Fibroblast of lung (primary cell): ENCODE measurements around the gene SHROOM4.

Experiments used
- CTCF ChIP-seq, 2 donors: IDR thresholded peaks in 1 of 2; conservative IDR thresholded peaks in 1 of 2; 1 replicate in 1 of 2; 2 replicates in 1 of 2; pipeline ENCODE4 v1.5.1; 2011 to 2012; ENCODE audit warnings: low read length in 2 of 2, control low read depth in 1 of 2, inconsistent platforms in 1 of 2, low read depth in 1 of 2, mild to moderate bottlenecking in 1 of 2
- EZH2 ChIP-seq: IDR thresholded peaks from 2 replicates; pipeline ENCODE4 v1.5.1; 2012; ENCODE audit warnings: low read length, control low read depth, mild to moderate bottlenecking; ENCODE audit errors: missing control alignments

GRCh38 chrX:50711907-50712306 lies 102.1 kb downstream of the SHROOM4 start:
- TF ChIP-seq CTCF (conservative IDR thresholded peaks at IDR 0.05 in 1 of 2, IDR thresholded peaks at IDR 0.05 in 1 of 2; ENCODE audit: low read depth in 1 of 2, low read length in 2 of 2) (no peak), EZH2 (no peak)
